Smooth muscle cell of the brain vasculature (primary cell): ENCODE results near the gene HLA-DPA1.
"Not testable (repeated sequence)": the region's sequence is repeated elsewhere in the genome, so short reads cannot be mapped to it uniquely, and the experiment has no call there.

ENCODE experiments used
- DNase-seq: peaks from one replicate; pipeline ENCODE4 v3.0.0-alpha.2; 2012; ENCODE audit warnings: low read depth, low spot score

Gene HLA-DPA1

GRCh38 chr6:33064723-33065122 lies 8.7 kb downstream of the HLA-DPA1 start:
- no peak for DNase-seq

GRCh38 chr6:33063435-33063834 lies 10.0 kb downstream of the HLA-DPA1 start:
- not testable (repeated sequence) for DNase-seq

GRCh38 chr6:33061987-33062386 lies 11.5 kb downstream of the HLA-DPA1 start:
- no peak for DNase-seq

DNA sequence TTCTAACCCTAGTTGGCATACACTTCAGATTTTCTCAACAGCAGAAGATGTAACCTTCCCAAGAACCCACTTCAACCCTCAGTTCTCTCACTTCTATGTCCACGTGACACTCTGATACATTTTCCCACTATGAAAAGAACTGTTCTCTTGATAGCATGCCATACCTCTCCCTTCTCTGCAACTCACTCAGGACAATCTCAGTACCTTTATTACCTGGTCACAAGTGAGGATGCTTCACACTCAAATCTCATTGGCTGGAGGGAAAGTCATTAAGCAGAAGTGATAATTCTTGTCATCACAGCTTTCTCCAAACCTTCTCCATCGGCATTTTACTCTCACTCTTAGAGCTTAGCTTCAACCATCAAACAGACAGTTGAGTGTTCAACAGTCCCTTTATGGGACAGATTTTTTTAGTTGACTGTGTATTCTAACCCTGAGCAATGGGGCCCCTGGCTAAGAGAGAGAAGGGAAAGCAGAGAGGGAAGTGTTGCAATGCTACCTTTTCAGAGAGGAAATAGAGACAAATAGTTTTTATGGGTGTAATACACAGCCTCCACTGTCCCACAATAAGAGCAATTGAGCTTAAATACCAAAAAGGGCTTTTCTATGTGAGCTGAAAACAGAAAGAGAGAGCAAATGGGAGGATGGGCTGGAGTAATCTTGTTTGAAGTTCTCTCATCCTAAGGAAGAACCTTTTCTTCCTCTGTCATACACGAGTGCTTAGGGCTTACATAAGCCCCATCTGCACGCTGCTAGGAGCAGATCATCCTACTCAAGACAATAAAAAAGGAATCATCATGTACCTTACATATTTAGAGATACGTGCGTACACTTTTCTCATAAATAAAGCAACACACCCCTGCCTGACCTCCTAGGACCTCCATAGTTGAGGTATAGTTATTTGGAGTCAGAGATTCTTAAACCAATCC lies 16.0 kb downstream of the HLA-DPA1 start:
- DNase-seq, result no peak

DNA sequence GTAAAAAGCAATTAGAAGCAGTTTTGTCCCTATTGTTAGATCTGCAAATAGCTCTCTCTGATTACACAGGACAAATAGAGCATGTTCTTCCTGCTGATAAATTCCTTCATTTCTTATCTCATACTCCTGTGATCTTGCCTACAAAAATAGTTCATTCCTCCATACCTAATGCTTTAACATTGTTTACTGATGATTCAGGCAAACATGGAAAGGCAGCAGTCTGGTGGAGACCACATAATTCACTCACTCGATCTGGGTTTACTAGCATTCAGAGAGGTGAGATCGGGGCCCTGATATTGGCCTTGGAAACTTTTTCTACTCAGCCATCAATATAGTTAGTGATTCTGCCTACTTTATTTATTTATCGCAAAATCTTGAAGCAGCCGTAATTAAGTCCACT lies 20.2 kb downstream of the HLA-DPA1 start:
- DNase-seq, result no peak

DNA sequence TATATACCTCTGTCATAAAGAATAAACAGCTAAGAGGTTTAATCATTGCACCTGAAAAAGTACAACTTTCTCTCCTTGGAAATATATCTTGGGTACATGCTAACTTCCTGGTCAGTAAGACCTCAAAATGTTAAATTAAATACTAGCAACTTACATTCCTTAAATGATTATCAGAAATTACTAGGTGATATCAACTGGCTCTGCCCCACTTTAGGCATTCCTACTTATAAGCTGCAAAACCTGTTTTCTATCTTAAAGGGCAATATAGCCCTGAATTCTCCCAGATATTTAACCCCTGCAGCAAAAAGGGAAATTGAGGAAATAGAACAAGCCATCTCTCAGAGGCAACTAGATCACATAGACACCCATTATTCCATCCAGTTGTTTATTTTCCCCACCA lies 20.8 kb downstream of the HLA-DPA1 start:
- DNase-seq, result no peak

GRCh38 chr6:33050014-33050810 lies 23.2 kb downstream of the HLA-DPA1 start:
- DNase-seq, result no peak

DNA sequence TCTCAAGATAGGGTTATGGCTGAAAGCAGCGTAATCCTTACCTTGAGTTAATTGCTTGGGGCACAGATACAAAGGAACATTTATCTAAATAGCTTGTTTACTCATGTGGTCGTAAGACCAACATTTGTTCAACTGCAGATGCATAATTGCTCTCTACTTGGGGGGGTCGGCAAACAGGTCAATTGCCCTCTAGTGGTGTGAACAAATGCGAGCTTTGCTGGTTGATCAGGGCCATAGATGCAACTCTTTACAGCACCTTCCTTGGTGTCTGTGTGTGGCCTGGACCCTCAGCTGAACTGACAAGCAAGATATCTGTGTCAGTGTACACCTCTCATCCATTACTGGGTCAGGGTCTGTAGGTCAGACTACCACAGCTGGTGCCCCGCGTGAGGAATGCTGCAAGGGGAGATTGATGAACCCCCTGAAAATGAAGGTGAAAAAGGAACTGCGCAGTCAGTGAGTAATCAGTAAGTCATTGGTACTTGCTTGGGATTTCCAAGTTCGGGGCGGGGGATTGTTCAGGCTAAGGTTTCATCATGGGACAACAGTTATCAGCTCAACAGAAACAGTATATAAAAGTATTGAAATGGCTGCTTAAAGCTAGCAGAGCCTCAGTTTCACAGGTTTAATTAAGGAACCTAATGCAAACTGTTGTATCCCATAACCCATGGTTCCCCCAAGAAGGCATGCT lies 24.0 kb downstream of the HLA-DPA1 start:
- DNase-seq, result no peak

- no peak for DNase-seq
Observed at GRCh38 chr6:33040157-33040556, 33.3 kb downstream of the HLA-DPA1 start.

DNA sequence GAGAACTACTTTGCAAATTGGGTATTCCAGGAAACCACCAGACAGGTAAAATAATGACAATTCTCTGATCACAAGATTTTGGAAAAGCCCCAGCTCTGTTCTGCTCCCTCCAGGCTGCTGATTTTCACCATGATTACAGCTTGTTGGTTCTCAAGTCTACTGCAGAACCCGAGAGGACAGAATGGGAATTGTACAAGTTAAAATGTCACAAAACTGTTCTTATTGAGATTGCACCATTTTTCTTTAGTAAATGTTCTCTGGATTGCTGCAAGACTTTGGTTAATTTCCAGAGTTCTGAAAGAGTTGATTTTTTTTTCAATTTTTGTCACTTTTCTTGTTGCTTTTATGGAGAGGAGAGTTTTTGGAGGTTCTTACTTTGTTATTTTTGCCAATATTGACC lies 36.9 kb downstream of the HLA-DPA1 start:
- DNase-seq, result no peak

DNA sequence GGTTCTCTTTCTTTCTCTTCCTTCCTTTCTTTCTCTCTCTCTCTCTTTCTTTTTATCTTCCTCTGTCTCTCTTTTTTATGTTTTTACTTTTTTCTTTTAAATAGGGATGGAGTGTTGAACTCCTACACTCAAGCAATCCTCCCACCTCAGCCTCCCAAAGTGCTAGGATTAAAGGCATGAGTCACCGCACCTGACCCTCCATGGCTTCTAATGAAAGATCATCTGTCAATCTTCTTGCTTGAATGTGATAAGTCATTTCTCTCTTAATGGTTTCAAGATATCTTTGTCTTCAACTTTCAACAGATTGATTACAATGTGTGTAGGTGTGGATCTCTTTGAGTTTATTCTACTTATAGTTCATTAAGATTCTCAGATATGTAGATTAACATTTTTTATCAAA lies 38.9 kb downstream of the HLA-DPA1 start:
- DNase-seq, result no peak

- DNase-seq, result no peak
Observed at GRCh38 chr6:33030245-33030644, 43.2 kb downstream of the HLA-DPA1 start.

DNA sequence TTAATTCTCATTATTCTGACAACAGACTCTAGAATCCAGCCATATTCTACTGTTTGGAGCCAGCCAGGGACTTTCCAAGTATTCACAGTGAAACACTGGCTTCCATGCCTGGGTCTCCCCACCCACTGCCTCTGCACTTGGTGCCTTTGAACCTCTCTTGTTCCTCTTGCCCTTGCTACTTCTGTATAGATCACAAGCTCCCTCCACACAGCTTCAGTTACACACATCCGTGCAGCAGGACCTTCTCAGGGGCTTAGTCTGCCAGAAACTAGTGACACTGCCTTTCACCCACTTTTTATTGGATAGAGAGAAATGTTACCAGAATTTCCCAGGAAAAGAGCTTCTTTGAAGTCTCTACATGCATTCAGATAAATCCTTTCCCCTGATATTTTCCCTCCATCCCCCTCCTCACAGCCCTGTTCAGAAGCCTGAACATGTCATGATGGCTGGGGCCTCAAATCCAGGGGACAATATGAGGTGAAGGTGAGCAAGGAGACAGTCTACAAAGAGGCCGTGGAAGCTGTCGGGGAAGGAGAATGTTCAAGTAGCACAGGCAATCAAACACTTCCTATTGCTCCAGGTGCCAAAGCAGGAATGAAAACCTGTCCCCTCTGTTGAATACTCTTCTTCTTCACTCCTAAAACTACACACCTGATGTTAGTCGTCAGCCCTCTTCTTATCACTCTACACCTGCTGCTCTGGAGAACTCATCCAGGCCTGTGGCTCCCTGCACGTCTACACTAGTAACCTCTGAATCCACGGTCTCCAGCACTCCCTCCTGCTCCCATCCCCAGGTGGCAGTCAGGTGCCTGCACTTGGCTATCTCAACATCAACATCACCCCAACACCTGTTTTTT lies 43.9 kb downstream of the HLA-DPA1 start:
- no peak for DNase-seq

DNA sequence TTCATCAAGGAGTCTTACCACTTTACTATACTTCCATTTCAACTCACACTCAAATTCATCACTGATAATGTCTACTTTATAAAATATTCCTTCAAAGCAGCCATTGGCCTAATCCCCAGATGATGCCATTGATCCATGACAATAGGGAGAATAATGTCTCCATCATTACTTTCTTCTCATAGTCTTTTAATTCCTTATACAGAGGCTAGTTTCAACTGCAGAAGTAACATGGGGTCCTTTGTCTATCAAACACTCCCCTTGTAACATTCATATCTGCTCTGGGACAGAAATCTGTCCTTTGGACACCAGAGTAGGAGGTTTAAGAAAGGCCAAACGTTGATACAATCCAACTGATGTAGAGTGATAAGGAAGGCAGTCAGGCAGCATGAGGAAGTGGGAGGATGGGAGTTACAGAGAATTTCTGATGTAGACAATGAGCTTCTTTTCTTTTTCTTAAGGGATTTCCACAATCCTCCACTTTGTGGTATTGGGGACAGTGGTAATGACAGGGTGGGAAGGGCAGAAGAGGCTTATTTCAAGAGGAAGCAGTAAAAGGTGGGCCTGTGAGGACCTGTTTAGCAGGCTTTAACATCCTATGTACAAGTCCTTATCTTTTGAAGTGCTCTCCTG lies 45.1 kb downstream of the HLA-DPA1 start:
- DNase-seq, result no peak

DNA sequence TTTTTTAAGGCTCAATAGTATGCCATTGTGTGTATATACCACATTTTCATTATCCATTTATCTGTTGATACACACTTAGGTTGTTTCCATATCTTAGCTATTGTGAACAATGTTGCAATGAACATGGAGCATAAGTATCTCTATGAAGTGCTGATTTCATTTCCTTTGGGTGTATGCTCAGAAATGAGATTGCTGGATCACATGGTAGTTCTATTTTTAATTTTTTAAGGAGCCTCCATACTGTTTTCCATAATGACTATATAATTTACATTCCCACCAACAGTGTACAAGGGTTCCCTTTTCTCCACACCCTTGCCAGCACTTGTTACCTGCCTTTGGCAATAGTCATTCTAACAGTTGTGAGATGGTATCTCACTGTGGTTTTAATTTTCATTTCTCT lies 48.9 kb downstream of the HLA-DPA1 start:
- DNase-seq, result no peak

DNA sequence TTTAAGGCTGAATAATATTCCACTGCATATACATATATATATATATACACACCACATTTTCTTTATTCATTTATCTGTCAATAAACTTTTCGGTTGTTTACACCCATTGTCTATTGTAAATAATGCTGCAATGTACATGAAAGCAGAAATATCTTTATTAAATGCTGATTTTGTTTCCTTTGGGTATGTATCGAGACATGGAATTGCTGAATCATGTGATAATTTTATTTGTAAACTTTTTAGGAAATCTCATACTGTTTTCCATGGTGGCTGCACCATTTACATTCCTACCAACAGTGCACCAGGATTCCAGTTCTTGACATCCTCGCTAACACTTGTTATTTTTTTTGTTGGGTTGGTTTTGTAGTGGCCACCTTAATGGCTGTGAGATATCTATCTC lies 49.9 kb downstream of the HLA-DPA1 start:
- no peak for DNase-seq

DNA sequence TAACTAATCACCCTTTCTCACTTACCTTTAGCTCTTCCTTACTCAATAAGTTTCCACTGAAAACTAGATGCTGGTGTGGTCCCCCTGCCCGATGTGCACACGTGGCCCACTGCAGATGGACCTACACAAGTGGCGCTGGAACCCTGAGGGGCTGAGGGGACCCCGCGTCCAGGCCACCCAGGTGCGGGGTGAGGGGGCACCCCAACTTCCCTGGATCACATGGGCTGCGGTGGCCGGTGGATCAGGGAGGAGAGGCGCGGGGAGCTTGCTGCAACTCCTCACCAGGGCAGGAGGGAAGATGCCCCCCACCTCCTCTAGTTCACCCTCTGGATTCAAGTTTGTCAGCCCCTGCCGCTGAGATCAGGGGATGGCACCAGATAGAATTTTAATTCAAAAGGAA lies 51.5 kb downstream of the HLA-DPA1 start:
- DNase-seq, result no peak

- DNase-seq, result no peak
Observed at GRCh38 chr6:33019372-33019771, 54.1 kb downstream of the HLA-DPA1 start.

DNA sequence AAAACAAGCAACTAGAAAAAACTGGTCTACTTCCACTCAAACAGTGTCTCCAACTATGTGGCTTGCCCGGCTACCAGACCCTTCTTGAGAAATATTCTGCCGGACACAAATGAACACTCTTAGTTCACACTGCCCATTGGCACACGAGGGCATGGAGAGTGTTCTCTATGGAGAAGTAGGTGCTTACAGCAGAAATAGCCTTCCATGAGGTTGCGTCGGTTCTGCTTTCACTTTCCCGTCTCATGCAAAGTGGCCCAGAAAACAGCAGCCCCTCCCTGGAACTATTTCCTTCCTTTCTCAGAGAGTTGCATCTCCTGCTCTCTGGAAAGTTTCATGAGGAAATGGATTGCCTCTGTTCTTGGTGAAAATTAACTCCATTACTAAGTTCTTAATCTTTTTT lies 54.5 kb downstream of the HLA-DPA1 start:
- no peak for DNase-seq

- DNase-seq, result no peak
Observed at GRCh38 chr6:33018418-33018817, 55.0 kb downstream of the HLA-DPA1 start.
